ENCODE measurements around the gene LHX3. TPM values are rescaled to one million over a fixed set of nuclear protein-coding genes. Genes with fewer than 3 reads are reported as not detected.

The LHX3 gene
- total RNA-seq, 2 experiments from 2014 or later, result not detected

DNA sequence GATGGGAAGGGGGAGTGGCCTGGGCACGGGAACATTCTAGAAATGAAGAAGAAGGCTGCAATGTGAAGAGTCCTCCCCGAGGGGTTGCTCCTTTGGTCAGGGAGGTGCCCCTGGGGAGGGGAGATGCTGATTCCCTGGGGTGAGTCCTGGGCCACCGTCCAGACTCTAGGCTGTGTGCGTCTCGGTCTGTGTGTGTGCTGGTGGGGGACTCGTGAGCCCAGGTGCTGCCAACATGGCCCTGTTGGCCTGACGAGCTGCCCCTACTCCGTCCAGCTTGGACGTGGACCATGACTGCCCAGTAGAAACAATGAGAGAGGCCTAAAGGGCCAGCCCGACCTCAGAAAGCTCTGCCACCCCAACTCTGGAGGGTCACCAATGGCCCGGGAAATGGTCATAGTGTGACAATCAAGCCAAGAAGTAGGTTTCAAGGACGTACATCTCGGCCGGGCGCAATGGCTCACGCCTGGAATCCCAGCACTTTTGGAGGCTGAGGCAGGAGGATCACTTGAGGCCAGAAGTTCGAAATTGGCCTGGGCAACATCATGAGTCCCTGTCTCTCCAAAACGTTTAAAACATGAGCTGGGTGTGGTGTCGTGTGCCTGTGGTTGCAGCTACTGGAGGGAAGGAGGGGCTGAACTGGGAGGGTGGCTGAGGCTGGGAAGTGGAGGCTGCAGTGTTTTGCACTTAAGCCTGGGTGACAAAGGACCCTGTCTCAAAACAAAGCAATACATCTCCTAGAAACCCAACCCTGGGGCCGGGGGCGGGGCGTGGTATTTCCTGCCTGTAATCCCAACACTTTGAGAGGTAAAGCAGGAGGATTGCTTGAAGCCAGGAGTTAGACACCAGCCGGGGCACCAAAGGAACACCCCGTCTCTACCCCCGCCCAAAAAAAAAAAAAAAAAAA, 17.0 kb downstream of the LHX3 start:
- ChIA-PET CTCF (interaction anchor here (0.7 kb wide), 1 partner anchor 82 kb away, joined by 4 read pairs; no protein-coding TSS in a partner anchor), POLR2A (no interaction called here)
- H3K27me3 Mint-ChIP-seq, result peaks cover 27% of the 10 kb centered on the region
- H3K9me3 Mint-ChIP-seq, result no peaks in the 10 kb centered on the region
- DNase-seq, result no peak
- no peak overlapping the region for H3K27ac Mint-ChIP-seq
- H3K4me3 Mint-ChIP-seq, result no peak overlapping the region
- no peaks in the 10 kb centered on the region for H3K4me1 Mint-ChIP-seq
- H3K36me3 Mint-ChIP-seq (ENCODE audit: low read depth), result no peaks in the 10 kb centered on the region

DNA sequence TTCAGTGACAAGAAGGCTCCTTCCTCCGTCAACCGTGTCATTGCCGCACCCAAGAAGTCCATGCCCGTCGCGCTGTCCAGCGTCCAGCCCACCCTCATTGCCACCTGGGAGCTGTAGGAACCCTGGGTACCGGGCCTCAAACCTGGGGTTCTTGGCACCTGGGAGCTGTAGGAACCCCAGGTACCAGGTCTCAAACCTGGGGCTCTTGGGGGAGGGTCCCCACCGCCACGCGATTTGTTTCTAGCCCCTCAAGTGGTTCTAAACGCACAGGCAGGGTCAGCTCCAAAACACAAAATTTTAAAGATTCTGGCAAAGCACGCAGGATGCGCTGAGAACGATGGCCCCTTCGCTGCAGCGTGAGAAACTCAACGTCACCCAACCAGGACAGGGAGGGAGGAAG, 17.7 kb downstream of the LHX3 start:
- Mint-ChIP-seq H3K27me3 (peaks cover 23% of the 10 kb centered on the region), H3K4me3 (no peak overlapping the region), H3K27ac (no peak overlapping the region), H3K9me3 (no peaks in the 10 kb centered on the region), H3K4me1 (no peaks in the 10 kb centered on the region), H3K36me3 (ENCODE audit: low read depth) (no peaks in the 10 kb centered on the region)
- DNase-seq, result no peak
- POLR2A ChIA-PET, result no interaction called here
- CTCF ChIA-PET, result no interaction called here

DNA sequence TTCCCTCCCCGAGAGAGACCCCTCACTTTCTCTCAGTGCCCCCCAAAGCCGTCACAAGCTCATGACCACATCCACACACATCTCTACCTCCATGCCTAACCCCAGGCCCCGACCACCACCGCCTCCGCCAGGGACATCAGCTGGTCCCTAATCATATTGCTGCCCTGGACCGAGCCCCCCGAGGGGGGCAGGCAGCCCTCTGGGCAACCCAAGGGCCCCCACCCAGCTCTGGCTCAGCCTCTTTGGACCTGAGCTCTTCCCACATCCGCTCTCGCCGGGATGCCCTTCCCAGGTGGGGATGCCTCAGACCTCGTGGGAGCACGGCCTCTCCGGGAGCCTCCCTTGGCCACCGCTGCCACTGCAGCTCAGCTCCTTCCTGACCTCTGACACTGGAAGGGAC, 18.5 kb downstream of the LHX3 start:
- CTCF ChIA-PET, result no interaction called here
- no peak overlapping the region for H3K4me3 Mint-ChIP-seq
- H3K27ac Mint-ChIP-seq, result no peak overlapping the region
- H3K36me3 Mint-ChIP-seq (ENCODE audit: low read depth), result no peaks in the 10 kb centered on the region
- POLR2A ChIA-PET, result no interaction called here
- H3K9me3 Mint-ChIP-seq, result no peaks in the 10 kb centered on the region
- no peak for DNase-seq
- peaks cover 17% of the 10 kb centered on the region for H3K27me3 Mint-ChIP-seq
- H3K4me1 Mint-ChIP-seq, result no peaks in the 10 kb centered on the region

DNA sequence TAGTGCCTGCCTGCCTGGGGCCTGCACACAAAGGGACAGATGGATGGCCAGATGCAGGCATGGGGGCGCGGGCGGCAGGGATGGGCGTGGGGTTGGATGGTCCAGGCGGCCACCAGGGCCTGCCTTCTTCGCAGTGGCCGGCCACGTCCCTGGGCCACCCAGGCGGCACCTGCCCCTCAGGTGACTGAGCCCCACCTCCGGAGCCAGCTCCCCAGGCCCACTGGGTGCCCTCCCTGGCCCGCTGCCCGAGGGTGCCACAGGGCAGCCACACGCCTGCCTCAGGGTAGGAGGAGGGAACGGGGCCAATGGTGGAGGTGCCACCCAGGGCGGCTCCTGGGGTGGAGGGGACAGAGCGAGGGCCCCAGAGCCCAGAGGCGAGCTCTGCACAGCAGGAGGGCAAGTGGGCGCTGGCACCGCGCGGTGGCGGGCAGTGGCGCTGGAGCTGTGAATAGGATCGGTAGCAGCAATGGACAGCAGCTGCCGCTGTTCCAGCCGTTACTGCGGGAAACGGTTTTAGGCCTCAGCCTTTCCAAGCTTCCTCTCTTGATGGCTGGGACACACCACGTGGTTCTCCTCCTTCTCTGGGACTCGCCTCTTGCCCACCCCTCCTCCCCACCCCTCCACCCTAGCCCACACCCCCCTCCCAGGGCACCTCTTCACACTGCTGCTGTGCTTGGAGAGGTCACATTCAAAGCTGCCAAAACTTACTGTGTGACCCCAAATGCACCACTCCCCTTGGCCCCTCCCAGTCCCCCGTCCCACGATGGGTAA, 19.1 kb downstream of the LHX3 start:
- CTCF ChIA-PET, result no interaction called here
- no peaks in the 10 kb centered on the region for H3K4me1 Mint-ChIP-seq
- no peaks in the 10 kb centered on the region for H3K9me3 Mint-ChIP-seq
- DNase-seq, result no peak
- H3K27ac Mint-ChIP-seq, result no peak overlapping the region
- H3K36me3 Mint-ChIP-seq (ENCODE audit: low read depth), result no peaks in the 10 kb centered on the region
- H3K27me3 Mint-ChIP-seq, result peaks cover 10% of the 10 kb centered on the region
- H3K4me3 Mint-ChIP-seq, result no peak overlapping the region
- POLR2A ChIA-PET, result no interaction called here

DNA sequence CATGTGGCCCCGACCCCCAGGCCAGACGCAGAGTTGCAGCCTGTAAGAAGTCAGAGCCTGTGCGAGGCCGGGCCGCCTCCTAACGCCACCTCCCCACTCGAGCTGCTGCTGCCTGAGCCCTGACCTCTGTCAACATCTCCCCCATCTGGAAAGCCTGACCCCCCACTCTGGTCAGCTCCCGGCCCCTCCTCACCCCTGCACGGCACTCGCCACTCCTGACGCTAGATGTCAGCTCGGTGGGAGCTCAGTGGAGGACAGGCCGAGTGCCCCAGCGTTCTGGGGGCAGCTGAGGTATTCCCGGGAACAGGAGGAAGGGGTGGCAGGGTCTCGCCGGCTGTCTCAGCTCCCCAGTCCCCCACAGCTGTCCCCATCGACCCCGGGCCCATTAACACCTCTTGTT, 19.9 kb downstream of the LHX3 start:
- ChIA-PET POLR2A (no interaction called here), CTCF (no interaction called here)
- Mint-ChIP-seq H3K9me3 (no peaks in the 10 kb centered on the region), H3K4me3 (no peak overlapping the region), H3K27me3 (peaks cover 4% of the 10 kb centered on the region), H3K36me3 (ENCODE audit: low read depth) (no peaks in the 10 kb centered on the region), H3K27ac (no peak overlapping the region), H3K4me1 (no peaks in the 10 kb centered on the region)
- no peak for DNase-seq

DNA sequence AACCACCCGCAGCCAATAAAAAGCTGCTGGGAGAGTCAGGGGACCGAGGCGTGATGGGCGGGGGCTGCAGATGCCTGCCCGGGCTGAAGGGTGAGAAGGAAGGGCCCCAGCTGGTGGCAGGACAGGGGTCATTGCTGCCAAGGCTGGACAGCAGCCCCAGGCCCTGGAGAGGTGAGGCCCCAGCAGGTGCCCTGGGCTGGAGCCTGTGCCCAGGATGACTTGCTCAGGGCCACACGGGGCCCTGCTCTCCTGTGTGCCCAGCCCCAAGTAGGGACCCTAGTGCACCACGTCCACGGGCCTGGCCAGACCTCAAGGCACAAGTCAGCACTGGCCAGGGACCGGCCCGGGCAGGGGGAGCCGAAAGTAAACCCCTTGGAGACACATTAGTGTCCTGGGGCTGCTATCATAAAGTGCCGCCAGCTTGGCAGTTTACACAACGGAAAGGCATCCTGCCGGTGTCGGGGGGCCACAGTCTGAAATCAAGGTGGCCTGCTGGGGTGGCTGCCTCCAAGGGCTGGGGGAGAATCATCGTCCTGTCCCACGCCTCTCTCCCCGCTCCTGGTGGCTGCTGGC, 22.0 kb downstream of the LHX3 start:
- no peaks in the 10 kb centered on the region for H3K4me1 Mint-ChIP-seq

DNA sequence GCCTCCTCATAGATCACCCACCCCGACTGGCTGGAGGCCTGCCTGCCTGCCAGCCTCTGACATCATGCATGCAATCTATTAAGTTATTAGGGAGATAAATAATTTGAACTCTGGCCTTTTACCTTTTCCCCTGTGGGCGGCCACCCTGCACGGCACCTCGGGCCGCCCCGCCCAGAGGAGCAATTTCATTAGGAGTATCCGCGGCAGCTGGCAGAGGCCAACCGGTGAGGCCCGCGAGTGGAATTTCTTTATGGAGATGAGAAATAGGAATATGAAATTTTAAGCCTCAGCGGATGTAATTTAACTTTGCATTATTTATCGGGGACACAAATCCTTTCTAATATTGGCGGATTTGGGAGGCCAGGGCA, 22.5 kb downstream of the LHX3 start:
- Mint-ChIP-seq H3K9me3 (no peaks in the 10 kb centered on the region), H3K36me3 (ENCODE audit: low read depth) (no peaks in the 10 kb centered on the region), H3K4me3 (no peak overlapping the region), H3K4me1 (no peaks in the 10 kb centered on the region), H3K27me3 (no peaks in the 10 kb centered on the region), H3K27ac (no peak overlapping the region)
- ChIA-PET POLR2A (no interaction called here), CTCF (interaction anchor here (0.5 kb wide), 1 partner anchor 42 kb away, joined by 3 read pairs; no protein-coding TSS in a partner anchor)
- no peak for DNase-seq

More for the DNA sequence above, 22.0 kb downstream of the LHX3 start:
- H3K9me3 Mint-ChIP-seq, result no peaks in the 10 kb centered on the region
- H3K4me3 Mint-ChIP-seq, result no peak overlapping the region
- H3K27ac Mint-ChIP-seq, result no peak overlapping the region
- CTCF ChIA-PET, result no interaction called here
- H3K36me3 Mint-ChIP-seq (ENCODE audit: low read depth), result no peaks in the 10 kb centered on the region
- POLR2A ChIA-PET, result no interaction called here
- H3K27me3 Mint-ChIP-seq, result no peaks in the 10 kb centered on the region
- DNase-seq, result no peak

DNA sequence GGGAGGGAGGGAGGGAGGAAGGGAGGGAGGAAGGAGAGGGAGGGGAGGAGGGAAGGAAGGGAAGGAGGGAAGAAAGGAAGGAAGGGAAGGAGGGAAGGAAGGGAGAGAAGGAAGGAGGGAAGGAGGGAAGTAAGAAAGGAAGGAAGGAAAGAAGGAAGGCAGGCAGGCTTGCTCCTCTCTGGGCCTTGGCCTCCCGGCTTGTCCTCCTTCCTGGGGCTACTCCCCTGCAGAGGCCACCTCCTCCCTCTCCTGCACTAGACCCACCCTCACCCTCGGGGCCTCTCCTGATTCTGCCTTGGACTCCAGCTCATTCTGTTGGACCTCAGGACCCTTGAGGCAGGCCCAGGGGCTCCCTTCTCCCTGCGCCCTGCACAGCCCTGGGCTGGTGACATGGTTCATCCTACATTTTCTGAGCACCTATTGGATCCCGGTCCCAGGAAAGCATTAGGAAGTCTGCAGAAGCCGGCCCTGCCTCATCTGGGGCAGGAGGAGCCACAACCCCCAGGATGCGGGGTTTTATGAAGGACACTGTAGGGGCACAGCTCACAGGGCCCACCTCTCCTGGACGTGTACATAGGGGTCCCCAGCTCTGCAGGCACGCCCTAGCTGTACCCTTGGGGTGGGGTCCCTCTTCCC, 23.0 kb downstream of the LHX3 start:
- CTCF ChIA-PET, result interaction anchor here (0.5 kb wide), 1 partner anchor 42 kb away, joined by 3 read pairs; no protein-coding TSS in a partner anchor
- H3K36me3 Mint-ChIP-seq (ENCODE audit: low read depth), result no peaks in the 10 kb centered on the region
- no peaks in the 10 kb centered on the region for H3K4me1 Mint-ChIP-seq
- H3K27me3 Mint-ChIP-seq, result no peaks in the 10 kb centered on the region
- H3K27ac Mint-ChIP-seq, result no peak overlapping the region
- no peak for DNase-seq
- H3K4me3 Mint-ChIP-seq, result no peak overlapping the region
- H3K9me3 Mint-ChIP-seq, result no peaks in the 10 kb centered on the region
- POLR2A ChIA-PET, result no interaction called here

DNA sequence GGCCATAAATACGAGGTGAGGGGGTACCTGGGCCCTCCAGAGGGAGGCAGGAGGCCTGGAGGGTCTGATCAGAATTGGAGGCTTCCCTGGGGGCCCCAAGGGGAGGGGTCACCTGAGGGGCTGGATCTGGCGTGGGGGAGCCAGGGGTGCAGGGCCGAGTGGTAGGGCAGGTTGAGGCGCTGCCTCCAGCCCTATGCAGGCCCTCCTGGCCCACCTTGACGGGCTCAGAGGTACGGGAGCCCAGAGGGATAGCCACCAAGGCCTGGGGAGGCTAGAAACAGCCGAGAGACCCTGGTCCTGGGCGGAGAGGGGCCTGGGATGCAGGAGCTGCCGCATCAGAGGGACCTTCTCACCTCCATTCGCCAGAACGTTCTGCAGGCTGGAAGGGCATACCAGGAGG, 24.3 kb downstream of the LHX3 start:
- Mint-ChIP-seq H3K27me3 (no peaks in the 10 kb centered on the region), H3K4me1 (no peaks in the 10 kb centered on the region), H3K27ac (no peak overlapping the region), H3K36me3 (ENCODE audit: low read depth) (no peaks in the 10 kb centered on the region), H3K4me3 (no peak overlapping the region), H3K9me3 (no peaks in the 10 kb centered on the region)
- DNase-seq, result no peak
- POLR2A ChIA-PET, result no interaction called here
- CTCF ChIA-PET, result no interaction called here

DNA sequence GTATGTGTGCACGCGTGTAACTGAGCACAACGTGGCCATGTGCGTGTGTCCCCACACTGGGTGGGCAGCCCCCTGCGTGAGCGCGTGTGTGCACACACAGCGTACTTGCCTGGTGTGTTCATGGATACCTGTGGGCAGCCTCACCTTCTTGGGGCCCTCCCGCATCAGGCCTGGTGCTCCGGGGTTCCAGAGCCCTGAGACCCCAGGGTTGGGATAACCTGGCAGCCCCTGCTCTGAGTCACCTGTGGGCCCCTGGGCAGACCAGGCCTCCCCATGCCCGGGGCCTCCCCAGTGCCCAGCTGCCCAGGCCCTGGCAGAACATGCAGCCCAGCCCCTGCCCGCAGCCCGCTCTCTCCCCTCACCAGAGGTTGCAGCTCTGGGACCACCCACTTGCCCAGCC, 25.2 kb downstream of the LHX3 start:
- DNase-seq, result no peak
- ChIA-PET POLR2A (no interaction called here), CTCF (no interaction called here)
- Mint-ChIP-seq H3K4me1 (no peaks in the 10 kb centered on the region), H3K36me3 (ENCODE audit: low read depth) (no peaks in the 10 kb centered on the region), H3K27ac (no peak overlapping the region), H3K9me3 (no peaks in the 10 kb centered on the region), H3K27me3 (no peaks in the 10 kb centered on the region), H3K4me3 (no peak overlapping the region)

DNA sequence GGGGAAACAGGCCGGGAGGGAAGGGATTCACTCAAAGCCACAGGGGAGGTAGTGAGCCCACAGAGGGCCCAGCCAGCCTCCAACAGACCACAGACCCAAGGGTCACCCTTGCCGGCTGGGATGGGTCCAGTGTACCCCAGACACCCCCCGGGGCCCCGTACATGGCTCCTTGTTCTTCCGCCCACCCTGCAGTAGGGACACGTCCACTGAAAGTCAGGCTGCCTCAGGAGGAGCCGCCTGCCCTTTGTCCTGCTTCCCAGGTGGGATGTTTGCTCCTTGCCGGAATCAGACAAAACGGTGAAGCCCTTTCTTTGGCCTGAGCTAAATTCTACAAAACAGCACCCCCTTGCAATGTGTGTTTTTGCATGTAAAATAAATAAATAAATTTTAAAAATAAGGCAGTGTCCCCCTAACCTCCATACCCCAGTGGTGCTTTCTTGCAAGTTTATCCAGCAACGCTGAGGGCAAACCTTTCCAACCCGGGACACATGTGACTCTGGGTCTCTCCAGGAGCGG, 25.8 kb downstream of the LHX3 start:
- H3K4me1 Mint-ChIP-seq, result no peaks in the 10 kb centered on the region
- POLR2A ChIA-PET, result no interaction called here

DNA sequence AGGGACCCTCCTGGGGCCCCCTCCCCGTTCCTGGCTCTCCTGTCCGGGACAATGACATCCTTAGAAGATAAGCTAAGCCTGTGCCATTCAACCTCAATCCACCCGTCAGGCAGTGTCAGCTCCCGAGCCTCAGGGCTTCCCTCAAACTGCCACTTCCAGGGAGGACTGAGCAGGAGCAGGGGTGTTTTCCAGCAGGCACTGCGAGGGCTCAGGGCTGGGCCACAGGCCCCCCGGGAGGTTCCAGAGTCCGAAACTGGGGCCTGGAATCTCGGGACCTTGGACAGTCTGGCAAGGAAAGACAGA, 26.2 kb downstream of the LHX3 start:
- ChIA-PET POLR2A (no interaction called here), CTCF (no interaction called here)
- Mint-ChIP-seq H3K4me1 (no peaks in the 10 kb centered on the region), H3K27me3 (no peaks in the 10 kb centered on the region), H3K4me3 (no peak overlapping the region), H3K9me3 (no peaks in the 10 kb centered on the region), H3K27ac (no peak overlapping the region), H3K36me3 (ENCODE audit: low read depth) (no peaks in the 10 kb centered on the region)
- no peak for DNase-seq

More for the DNA sequence above, 25.8 kb downstream of the LHX3 start:
- Mint-ChIP-seq H3K36me3 (ENCODE audit: low read depth) (no peaks in the 10 kb centered on the region), H3K9me3 (no peaks in the 10 kb centered on the region), H3K27me3 (no peaks in the 10 kb centered on the region), H3K27ac (no peak overlapping the region), H3K4me3 (no peak overlapping the region)
- DNase-seq, result no peak
- CTCF ChIA-PET, result no interaction called here

Data from activated CD4-positive, alpha-beta T cell treated with anti-CD3 and anti-CD28 coated beads, Interleukin-2, amount 10 ng/mL, durations not matched to agents 7 days and 5 days (primary cell).